GM12878 (cell line): Measurements from ENCODE around the gene C19orf81. TPM values are rescaled to one million over a fixed set of nuclear protein-coding genes. Genes with fewer than 3 reads are reported as not detected.

Source experiments
- ATAC-seq: fragments of 200-7000 bp; cut with Tn5 transposase; 3 replicates; pipeline ENCODE4 v1.9.1; 2020; ENCODE audit warnings: mild to moderate bottlenecking, moderate library complexity
- BruUV-seq: library from RNA; stranded (reverse); fragments of 400-500 nt; replicated peaks from 2 replicates; lab custom pipeline; 2021; lab: Mats Ljungman, UMichigan
- CTCF ChIA-PET: fragments of 300-600 bp; sonication (Branson Sonifier 250); formaldehyde crosslinking; extraction: SDS; loops from one replicate; lab custom pipeline; 2021; ENCODE audit warnings: inconsistent platforms; lab: Yijun Ruan, JAX
- POLR2A ChIA-PET: fragments of 350-600 bp; formaldehyde crosslinking; extraction: SDS; loops from one replicate; lab custom pipeline; 2021; ENCODE audit warnings: inconsistent platforms; lab: Charles Lee
- RAD21 ChIA-PET: fragments of 300-600 bp; sonication (Branson Sonifier 250); formaldehyde crosslinking; loops from one replicate; lab custom pipeline; 2023; ENCODE audit warnings: antibody characterized with exemption; ENCODE audit not compliant: unreplicated experiment; lab: Charles Lee
- SMC1A ChIA-PET: fragments of 300-600 bp; sonication (Branson Sonifier 250); formaldehyde crosslinking; loops from one replicate; lab custom pipeline; 2023; ENCODE audit not compliant: unreplicated experiment, uncharacterized antibody; lab: Charles Lee
- DNase-seq: peaks from one replicate; pipeline ENCODE4 v3.0.0-alpha.2; 2011; ENCODE audit warnings: low read depth, low spot score
- FAIRE-seq: peaks from 3 replicates; lab custom pipeline; 2011; peaks lifted over from hg19 to GRCh38; lab: Jason Lieb, UNC
- H2AFZ ChIP-seq: 2 replicates; pipeline ENCODE4 v1.6.0; 2011; ENCODE audit warnings: low read depth, low read length, control low read depth; ENCODE audit not compliant: control insufficient read depth
- H3K27ac ChIP-seq: 2 replicates; pipeline ENCODE4 v1.5.1; 2011; ENCODE audit warnings: control low read depth; ENCODE audit not compliant: control insufficient read depth, insufficient read depth
- H3K27me3 ChIP-seq, 2 experiments: replicated peaks in 1 of 2; 2 replicates each; pipeline versions ENCODE4 v1.6.0 to v1.6.1; 2011; ENCODE audit warnings: low read length in 1 of 2; ENCODE audit not compliant: control insufficient read depth in 2 of 2, insufficient read depth in 2 of 2
- H3K36me3 ChIP-seq, 2 experiments: 2 replicates each; pipeline ENCODE4 v1.5.1; 2011; ENCODE audit warnings: low read length in 1 of 2; ENCODE audit not compliant: control insufficient read depth in 2 of 2, insufficient read depth in 2 of 2
- H3K4me1 ChIP-seq: 2 replicates; pipeline ENCODE4 v1.6.1; 2011; ENCODE audit warnings: mild to moderate bottlenecking, low read length, moderate library complexity, mixed read lengths; ENCODE audit not compliant: control insufficient read depth, insufficient read depth
- H3K4me2 ChIP-seq: 2 replicates; pipeline ENCODE4 v1.6.0; 2011; ENCODE audit warnings: control low read depth; ENCODE audit not compliant: control insufficient read depth, insufficient read depth
- H3K4me3 ChIP-seq: fragments of 200-600 bp; sonication (generic); 2 replicates; pipeline ENCODE4 v1.5.1; 2016
- H3K79me2 ChIP-seq: 2 replicates; pipeline ENCODE4 v1.6.0; 2011; ENCODE audit warnings: low read length; ENCODE audit not compliant: control insufficient read depth, insufficient read depth
- H3K9ac ChIP-seq: 2 replicates; pipeline ENCODE4 v1.8.0; 2011; ENCODE audit warnings: low read length, control low read depth, mixed read lengths; ENCODE audit not compliant: control insufficient read depth, insufficient read depth
- H3K9me3 ChIP-seq: replicated peaks from 3 replicates; pipeline ENCODE4 v1.5.1; 2011; ENCODE audit warnings: mild to moderate bottlenecking, low read length; ENCODE audit not compliant: control insufficient read depth, insufficient read depth
- H4K20me1 ChIP-seq: 2 replicates; pipeline ENCODE4 v1.6.0; 2011; ENCODE audit not compliant: control insufficient read depth, insufficient read depth
- BACH1 ChIP-seq: fragments of 450-650 bp; IDR thresholded peaks from 2 replicates; pipeline ENCODE4 v1.6.1; 2017; ENCODE audit warnings: mild to moderate bottlenecking, borderline replicate concordance
- CHD1 ChIP-seq: IDR thresholded peaks from 2 replicates; pipeline ENCODE4 v1.6.1; 2012; ENCODE audit warnings: low read depth, low read length, improper control_type of control experiment
- CHD2 ChIP-seq: IDR thresholded peaks from 2 replicates; pipeline ENCODE4 v1.6.1; 2011; ENCODE audit warnings: low read depth, low read length, improper control_type of control experiment, borderline replicate concordance
- E4F1 ChIP-seq: fragments of 450-650 bp; IDR thresholded peaks from 2 replicates; pipeline ENCODE4 v1.6.1; 2018; ENCODE audit warnings: borderline replicate concordance, mild to moderate bottlenecking; ENCODE audit not compliant: partially characterized antibody
- EGR1 ChIP-seq, 2 experiments: IDR thresholded peaks; 1 replicate in 1 of 2; 2 replicates in 1 of 2; pipeline ENCODE4 v1.6.1; 2011 to 2012; ENCODE audit warnings: low read depth in 2 of 2, low read length in 2 of 2, borderline replicate concordance in 1 of 2, mild to moderate bottlenecking in 1 of 2, moderate library complexity in 1 of 2
- ELK1 ChIP-seq: IDR thresholded peaks from 2 replicates; pipeline ENCODE4 v1.6.1; 2012; ENCODE audit warnings: low read depth, low read length, improper control_type of control experiment
- IRF4 ChIP-seq: IDR thresholded peaks from 2 replicates; pipeline ENCODE4 v1.6.1; 2011; ENCODE audit warnings: low read depth, low read length
- MEF2A ChIP-seq: IDR thresholded peaks from 2 replicates; pipeline ENCODE4 v1.6.1; 2011; ENCODE audit warnings: low read depth, mild to moderate bottlenecking, low read length, moderate library complexity; ENCODE audit not compliant: insufficient read depth
- MTA2 ChIP-seq: fragments of 450-650 bp; IDR thresholded peaks from 2 replicates; pipeline ENCODE4 v1.6.1; 2016; ENCODE audit warnings: low read depth, mild to moderate bottlenecking, moderate library complexity
- PAX5 ChIP-seq: IDR thresholded peaks from 2 replicates; pipeline ENCODE4 v1.6.1; 2011; ENCODE audit warnings: low read depth, low read length, borderline replicate concordance
- RFX5 ChIP-seq: IDR thresholded peaks from 2 replicates; pipeline ENCODE4 v1.6.1; 2011; ENCODE audit warnings: low read depth, low read length, improper control_type of control experiment
- SKIL ChIP-seq: fragments of 450-650 bp; IDR thresholded peaks from 2 replicates; pipeline ENCODE4 v1.6.1; 2017; ENCODE audit warnings: mild to moderate bottlenecking, low read depth, inconsistent platforms; ENCODE audit not compliant: poor library complexity, severe bottlenecking
- SMAD5 ChIP-seq: IDR thresholded peaks from 2 replicates; pipeline ENCODE4 v1.6.1; 2016; ENCODE audit warnings: antibody characterized with exemption, low read depth
- TCF7 ChIP-seq: IDR thresholded peaks from 2 replicates; pipeline ENCODE4 v1.6.1; 2014; ENCODE audit warnings: antibody characterized with exemption, borderline replicate concordance
- ZNF622 ChIP-seq: fragments of 450-650 bp; IDR thresholded peaks from 2 replicates; pipeline ENCODE4 v1.6.1; 2017; ENCODE audit warnings: mild to moderate bottlenecking, inconsistent platforms
- WGBS: methylation state at CpG from one replicate; pipeline ENCODE4 v1.1.6; 2016; ENCODE audit warnings: low lambda C conversion rate; ENCODE audit not compliant: insufficient replicate concordance, insufficient coverage; ENCODE audit errors: missing lambda C conversion rate; 5-methylcytosine and 5-hydroxymethylcytosine counted together
- in situ Hi-C: fragments of 300-500 bp; cut with MboI; formaldehyde crosslinking; loops from 9 replicates; pipeline ENCODE4 v1.14.3; 2018; ENCODE audit warnings: mixed read lengths
- intact Hi-C: fragments of 100-400 bp; cut with micrococcal nuclease; formaldehyde crosslinking; loops from one replicate; pipeline ENCODE4 v1.14.2; 2022; ENCODE audit not compliant: unreplicated experiment
- polyA plus RNA-seq, 11 experiments: library from polyadenylated mRNA; depleted of rRNA in 4 of 11; unstranded in 6 of 11; stranded (reverse) in 5 of 11; fragments of >200 nt; fragmentation: Nextera tagmentation in 4 of 11; fragmentation: Illumina TruSeq in 1 of 11; extraction: Ambion mirVana in 4 of 11; extraction: Trizol in 1 of 11; gene quantifications; 1 replicate in 1 of 11; 2 replicates in 10 of 11; pipeline versions ENCODE4 v1.2.1 to v1.2.3, GENCODE V29; 2011 to 2016; ENCODE audit warnings: inconsistent platforms in 2 of 11, missing spikeins in 2 of 11, low read depth in 1 of 11
- total RNA-seq, 4 experiments: library from RNA; depleted of rRNA in 3 of 4; stranded (reverse); fragments of >200 nt in 3 of 4; fragmentation: Illumina TruSeq in 1 of 4; extraction: Trizol in 1 of 4; gene quantifications; 2 replicates each; pipeline versions ENCODE4 v1.2.1 to v1.2.3, GENCODE V29; 2013 to 2021

Gene C19orf81
- total and polyA plus RNA-seq, 10 of the 15 experiments (the other 5 are each of a cell fraction or from before 2014, with no cell fraction given), result 0.69 TPM; not detected in 9

GRCh38 chr19:50640368-50640767 lies 8.9 kb upstream of the C19orf81 start (continued):
- no peak for TF ChIP-seq E4F1
- no peak for TF ChIP-seq EGR1 (IDR thresholded peaks at IDR 0.05; ENCODE audit: borderline replicate concordance in 1 of 2, low read depth in 2 of 2, low read length in 2 of 2)
- no peak for TF ChIP-seq SKIL
- TF ChIP-seq IRF4, result no peak

- ChIA-PET SMC1A (no interaction called here), POLR2A (interaction anchor here (1.3 kb wide), 1 partner anchor 11 kb away, joined by 4 read pairs; no protein-coding TSS in a partner anchor), RAD21 (no interaction called here), CTCF (no interaction called here)
- Histone ChIP-seq H3K27me3 (peaks cover 2% of the 10 kb centered on the region in 2 experiments; a peak in 3 of 4 replicates), H3K36me3 (no peaks in the 10 kb centered on the region), H3K4me2 (no peak overlapping the region), H2AFZ (no peak overlapping the region), H3K27ac (no peak overlapping the region), H3K4me3 (no peak overlapping the region), H3K9me3 (no peaks in the 10 kb centered on the region), H3K79me2 (no peaks in the 10 kb centered on the region), H3K4me1 (no peaks in the 10 kb centered on the region), H4K20me1 (no peaks in the 10 kb centered on the region), H3K9ac (no peak overlapping the region)
- in situ Hi-C loops, result no loop called here
- FAIRE-seq (no peak), ATAC-seq (no peak), DNase-seq (no peak)
- no TSS peak for BruUV-seq
- intact Hi-C loops, result no loop called here
- TF ChIP-seq MTA2 (no peak), SMAD5 (no peak), MEF2A (no peak), RFX5 (no peak), BACH1 (no peak), CHD1 (no peak), ZNF622 (no peak), TCF7 (no peak), ELK1 (no peak), CHD2 (no peak), PAX5 (no peak)
- 0% methylated on average over 1 of the region's 1 CpG for WGBS
Measured at GRCh38 chr19:50644315-50644915, 4.8 kb upstream of the C19orf81 start.
